Measurements from ENCODE around the gene GNMT. TPM values are rescaled to one million over a fixed set of nuclear protein-coding genes. Genes with fewer than 3 reads are reported as not detected.

The GNMT gene
- polyA plus RNA-seq, 2 of the 4 experiments (the other 2 are of a cell fraction), result 0.12 to 0.23 TPM

DNA sequence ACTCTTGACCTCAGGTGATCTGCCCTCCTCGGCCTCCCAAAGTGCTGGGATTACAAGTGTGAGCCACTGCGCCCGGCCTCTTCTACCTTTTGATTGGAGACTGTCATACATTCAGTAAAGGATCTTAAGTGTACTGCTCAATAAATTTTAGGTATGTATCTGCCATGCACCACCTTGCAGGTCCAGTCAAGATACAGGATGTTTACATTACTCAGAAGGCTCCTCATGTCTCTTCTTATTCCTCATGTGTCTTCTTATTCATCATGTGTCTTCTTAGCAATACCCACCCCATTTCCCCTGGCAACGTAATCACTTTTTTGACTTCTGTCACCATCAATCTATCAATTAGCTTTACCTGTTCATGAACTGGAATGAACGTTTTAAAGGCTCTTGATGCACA lies 45.3 kb downstream of the GNMT start (continued):
- no peak for TF ChIP-seq E2F6 (IDR thresholded peaks at IDR 0.05; ENCODE audit: borderline replicate concordance, low read depth)

GRCh38 chr6:43006251-43006650 lies 45.7 kb downstream of the GNMT start:
- Histone ChIP-seq H3K4me3 (no peak overlapping the region), H3K27ac (no peak overlapping the region), H3K4me1 (no peaks in the 10 kb centered on the region), H3K4me2 (no peak overlapping the region), H3K9me3 (no peaks in the 10 kb centered on the region)
- DNase-seq (ENCODE audit: low read depth in 1 of 2, low spot score in 1 of 2) (no peak), FAIRE-seq (no peak), ATAC-seq (no peak)
- CTCF ChIA-PET, result interaction anchor here (0.8 to 7.3 kb wide), 4 partner anchors 10 to 139 kb away, joined by 3 to 69 read pairs (median 3); partner anchors contain the start of gene RRP36
- 92% methylated on average over 2 of the region's 11 CpGs for WGBS (ENCODE audit: missing lambda C conversion rate)
- TF ChIP-seq POLR2AphosphoS2 (conservative IDR thresholded peaks at IDR 0.05; ENCODE audit: low read length), result no peak
- no peak for TF ChIP-seq HOXB13 (CRISPR knock-in tag; IDR thresholded peaks at IDR 0.05; ENCODE audit: low read depth)
- TF ChIP-seq FOSL2 (IDR thresholded peaks at IDR 0.05), result no peak
- TF ChIP-seq FOSL2 (CRISPR knock-in tag; IDR thresholded peaks at IDR 0.05), result no peak
- no peak for TF ChIP-seq FOSB (CRISPR knock-in tag; IDR thresholded peaks at IDR 0.05)
- no peak for TF ChIP-seq CHD2 (IDR thresholded peaks at IDR 0.05; ENCODE audit: low read length, partially characterized antibody)
- no peak for TF ChIP-seq ZSCAN20 (CRISPR knock-in tag; IDR thresholded peaks at IDR 0.05)
- TF ChIP-seq NFE2L2 (conservative IDR thresholded peaks at IDR 0.05; ENCODE audit: low read length), result no peak
- TF ChIP-seq GATA3 (IDR thresholded peaks at IDR 0.05; ENCODE audit: borderline replicate concordance), result no peak
- TF ChIP-seq E2F6 (IDR thresholded peaks at IDR 0.05; ENCODE audit: borderline replicate concordance, low read depth), result no peak
- TF ChIP-seq CHD4 (IDR thresholded peaks at IDR 0.05; ENCODE audit: borderline replicate concordance), result no peak
- TF ChIP-seq EP300 (IDR thresholded peaks at IDR 0.05), result no peak
- no peak for TF ChIP-seq ZFP36 (IDR thresholded peaks at IDR 0.05; ENCODE audit: borderline replicate concordance, partially characterized antibody)
- TF ChIP-seq, protein P1, sequence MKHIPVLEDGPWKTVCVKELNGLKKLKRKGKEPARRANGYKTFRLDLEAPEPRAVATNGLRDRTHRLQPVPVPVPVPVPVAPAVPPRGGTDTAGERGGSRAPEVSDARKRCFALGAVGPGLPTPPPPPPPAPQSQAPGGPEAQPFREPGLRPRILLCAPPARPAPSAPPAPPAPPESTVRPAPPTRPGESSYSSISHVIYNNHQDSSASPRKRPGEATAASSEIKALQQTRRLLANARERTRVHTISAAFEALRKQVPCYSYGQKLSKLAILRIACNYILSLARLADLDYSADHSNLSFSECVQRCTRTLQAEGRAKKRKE (CRISPR knock-in tag; IDR thresholded peaks at IDR 0.05; ENCODE audit: low read depth), result no peak
- no peak for TF ChIP-seq EHF (CRISPR knock-in tag; IDR thresholded peaks at IDR 0.05)
- TF ChIP-seq RAD21 (conservative IDR thresholded peaks at IDR 0.05 in 1 of 2, IDR thresholded peaks at IDR 0.05 in 1 of 2), result no peak
- no peak for TF ChIP-seq SREBF2 (IDR thresholded peaks at IDR 0.05)
- no peak for TF ChIP-seq PHF8 (IDR thresholded peaks at IDR 0.05; ENCODE audit: borderline replicate concordance, low read depth)
- TF ChIP-seq HOXA7 (CRISPR knock-in tag; IDR thresholded peaks at IDR 0.05), result no peak
- TF ChIP-seq, protein P2, sequence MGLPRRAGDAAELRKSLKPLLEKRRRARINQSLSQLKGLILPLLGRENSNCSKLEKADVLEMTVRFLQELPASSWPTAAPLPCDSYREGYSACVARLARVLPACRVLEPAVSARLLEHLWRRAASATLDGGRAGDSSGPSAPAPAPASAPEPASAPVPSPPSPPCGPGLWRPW (IDR thresholded peaks at IDR 0.05), result no peak
- POLR2A ChIA-PET, result no interaction called here

- WGBS (ENCODE audit: missing lambda C conversion rate), result 91% methylated on average over 9 of the region's 9 CpGs
- DNase-seq (ENCODE audit: low read depth in 1 of 2, low spot score in 1 of 2), result no peak
- H3K27ac ChIP-seq, result no peak overlapping the region
- no peaks in the 10 kb centered on the region for H3K9me3 ChIP-seq
- POLR2A ChIA-PET, result no interaction called here
- no peak for ATAC-seq
- no peak for FAIRE-seq
- H3K4me2 ChIP-seq, result no peak overlapping the region
- TF ChIP-seq RNF2 (IDR thresholded peaks at IDR 0.05; ENCODE audit: borderline replicate concordance, low read depth) (no peak), ZFP36 (IDR thresholded peaks at IDR 0.05; ENCODE audit: borderline replicate concordance, partially characterized antibody) (no peak), RCOR1 (IDR thresholded peaks at IDR 0.05; ENCODE audit: low read depth, low read length) (no peak), FOSB (CRISPR knock-in tag; IDR thresholded peaks at IDR 0.05) (no peak), RARB (CRISPR knock-in tag; IDR thresholded peaks at IDR 0.05) (no peak), CBX2 (IDR thresholded peaks at IDR 0.05; ENCODE audit: borderline replicate concordance, low read depth) (no peak), EP300 (IDR thresholded peaks at IDR 0.05) (no peak), ZSCAN20 (CRISPR knock-in tag; IDR thresholded peaks at IDR 0.05) (no peak), HDAC2 (IDR thresholded peaks at IDR 0.05) (no peak), MAX (IDR thresholded peaks at IDR 0.05) (no peak), HOXB13 (CRISPR knock-in tag; IDR thresholded peaks at IDR 0.05; ENCODE audit: low read depth) (no peak), POLR2AphosphoS2 (conservative IDR thresholded peaks at IDR 0.05; ENCODE audit: low read length) (no peak), SREBF2 (IDR thresholded peaks at IDR 0.05) (no peak)
- TF ChIP-seq, protein P3, sequence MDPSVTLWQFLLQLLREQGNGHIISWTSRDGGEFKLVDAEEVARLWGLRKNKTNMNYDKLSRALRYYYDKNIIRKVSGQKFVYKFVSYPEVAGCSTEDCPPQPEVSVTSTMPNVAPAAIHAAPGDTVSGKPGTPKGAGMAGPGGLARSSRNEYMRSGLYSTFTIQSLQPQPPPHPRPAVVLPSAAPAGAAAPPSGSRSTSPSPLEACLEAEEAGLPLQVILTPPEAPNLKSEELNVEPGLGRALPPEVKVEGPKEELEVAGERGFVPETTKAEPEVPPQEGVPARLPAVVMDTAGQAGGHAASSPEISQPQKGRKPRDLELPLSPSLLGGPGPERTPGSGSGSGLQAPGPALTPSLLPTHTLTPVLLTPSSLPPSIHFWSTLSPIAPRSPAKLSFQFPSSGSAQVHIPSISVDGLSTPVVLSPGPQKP (IDR thresholded peaks at IDR 0.05; ENCODE audit: low read depth, low read length), result no peak
- no peaks in the 10 kb centered on the region for H3K4me1 ChIP-seq
- CTCF ChIA-PET, result interaction anchor here (0.6 to 7.3 kb wide), 6 partner anchors 8 to 138 kb away, joined by 3 to 69 read pairs (median 3); partner anchors contain the start of gene RRP36
- no peak overlapping the region for H3K4me3 ChIP-seq
Measured at GRCh38 chr6:43007126-43007525, 46.6 kb downstream of the GNMT start.

Measured in A549 (cell line).